CD4-positive, alpha-beta T cell (primary cell): ENCODE results near the gene GPX3. TPM values are rescaled to one million over a fixed set of nuclear protein-coding genes. Genes with fewer than 3 reads are reported as not detected.

Experiments used
- ATAC-seq: fragments of 200-7000 bp; cut with Tn5 transposase; one replicate; pipeline ENCODE4 v1.10.0; 2022; ENCODE audit warnings: mild to moderate bottlenecking; ENCODE audit not compliant: poor library complexity
- CTCF ChIA-PET: fragments of 350-600 bp; sonication (Branson Sonifier 250); formaldehyde crosslinking; loops from one replicate; lab custom pipeline; 2021; ENCODE audit warnings: antibody characterized with exemption, inconsistent platforms; lab: Charles Lee
- POLR2A ChIA-PET: fragments of 350-600 bp; sonication (Branson Sonifier 250); formaldehyde crosslinking; loops from one replicate; lab custom pipeline; 2021; ENCODE audit warnings: antibody characterized with exemption, inconsistent platforms; lab: Charles Lee
- DNase-seq, 14 experiments: peaks; one replicate each; pipeline ENCODE4 v3.0.0-alpha.2; 2013 to 2020; ENCODE audit warnings: mixed read lengths in 2 of 14
- H3K27ac ChIP-seq, 2 donors: one replicate each; pipeline versions ENCODE4 v1.5.1 to v1.7.0; 2013; ENCODE audit warnings: low read length in 2 of 2, low read depth in 1 of 2, mild to moderate bottlenecking in 1 of 2
- H3K27me3 ChIP-seq, 2 experiments: 1 replicate in 1 of 2; 2 replicates in 1 of 2; pipeline versions ENCODE4 v1.6.1 to v1.7.0; 2013; ENCODE audit warnings: low read length in 2 of 2, control low read depth in 1 of 2, mild to moderate bottlenecking in 1 of 2, moderate library complexity in 1 of 2; ENCODE audit not compliant: insufficient read depth in 2 of 2, control insufficient read depth in 1 of 2
- H3K36me3 ChIP-seq: one replicate; pipeline ENCODE4 v1.6.1; 2013; ENCODE audit warnings: low read length, control low read depth; ENCODE audit not compliant: insufficient read depth
- H3K4me1 ChIP-seq: one replicate; pipeline ENCODE4 v1.6.1; 2013; ENCODE audit warnings: low read length, control low read depth; ENCODE audit not compliant: insufficient read depth
- H3K4me3 ChIP-seq: one replicate; pipeline ENCODE4 v1.5.1; 2013; ENCODE audit warnings: mild to moderate bottlenecking, low read length, moderate library complexity
- H3K9me3 ChIP-seq, 2 experiments: 1 replicate in 1 of 2; 2 replicates in 1 of 2; pipeline versions ENCODE4 v1.6.1 to v1.7.0; 2013; ENCODE audit warnings: low read length in 2 of 2, mild to moderate bottlenecking in 2 of 2, control low read depth in 1 of 2, moderate library complexity in 1 of 2; ENCODE audit not compliant: control insufficient read depth in 1 of 2, insufficient read depth in 1 of 2
- H3K27ac Mint-ChIP-seq: one replicate; pipeline ENCODE4 v1.8.0; 2020; ENCODE audit warnings: mixed read lengths
- H3K27me3 Mint-ChIP-seq: one replicate; pipeline ENCODE4 v1.8.0; 2021; ENCODE audit warnings: mixed read lengths
- H3K36me3 Mint-ChIP-seq: one replicate; pipeline ENCODE4 v1.8.0; 2021; ENCODE audit warnings: low read depth, mixed read lengths
- H3K4me1 Mint-ChIP-seq: one replicate; pipeline ENCODE4 v1.8.0; 2021; ENCODE audit warnings: low read depth, mixed read lengths
- H3K4me3 Mint-ChIP-seq: one replicate; pipeline ENCODE4 v1.8.0; 2020; ENCODE audit warnings: mild to moderate bottlenecking, mixed read lengths
- H3K9me3 Mint-ChIP-seq: one replicate; pipeline ENCODE4 v1.8.0; 2020; ENCODE audit warnings: mixed read lengths
- intact Hi-C, 2 experiments: fragments of 100-400 bp; cut with DNase I in 1 of 2; cut with micrococcal nuclease in 1 of 2; formaldehyde crosslinking; loops; one replicate each; pipeline versions ENCODE4 v1.15.1 to v1.9.0; 2023 to 2025; cut with DNase I, micrococcal nuclease
- total RNA-seq, 174 experiments: library from RNA in 2 of 174; stranded (reverse) in 2 of 174; gene quantifications; one replicate each; pipeline ENCODE4 v1.2.3 and lab custom pipeline; 2021 to 2026
- TF ChIP-seq, protein P1 (sequence below): fragments of 200-600 bp; IDR thresholded peaks from one replicate; pipeline ENCODE4 v1.8.0; 2022; ENCODE audit warnings: antibody characterized with exemption, mild to moderate bottlenecking

GPX3 gene
- total RNA-seq, 2 experiments from 2014 or later = 0.58 TPM; not detected in 1

DNA sequence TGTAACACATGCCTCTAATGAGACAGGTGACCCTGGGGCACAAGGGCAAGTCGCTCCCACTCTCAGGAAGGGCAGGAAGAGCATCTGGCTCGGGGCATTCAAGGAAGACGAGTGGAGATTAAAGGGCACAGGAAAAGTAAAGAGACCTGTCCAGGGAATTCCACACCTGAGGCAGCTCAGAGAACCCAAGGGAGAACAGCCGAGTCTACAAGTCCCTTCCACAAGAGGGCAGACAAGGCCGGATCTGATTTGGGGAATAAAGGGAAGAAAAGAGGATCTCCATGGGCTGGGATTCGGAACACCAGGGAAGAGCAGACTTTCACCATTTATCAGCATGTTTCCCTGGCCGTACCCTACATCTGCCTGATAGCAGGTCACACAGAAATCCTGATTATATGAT, 28.1 kb downstream of the GPX3 start:
- ATAC-seq (no peak), DNase-seq (no peak)
- Mint-ChIP-seq H3K27ac (no peak overlapping the region), H3K4me3 (no peak overlapping the region), H3K36me3 (peaks cover 94% of the 10 kb centered on the region), H3K9me3 (no peaks in the 10 kb centered on the region), H3K4me1 (peaks cover 12% of the 10 kb centered on the region), H3K27me3 (no peaks in the 10 kb centered on the region)
- CTCF ChIA-PET = interaction anchor here (0.8 to 8.8 kb wide), 4 partner anchors 10 to 67 kb away, joined by 3 to 126 read pairs (median 6); no protein-coding TSS in a partner anchor
- no peak overlapping the region for H3K4me3 ChIP-seq
- POLR2A ChIA-PET = no interaction called here
- intact Hi-C loops = loop anchor here in 1 of 2 experiments (1.0 to 5.0 kb wide), 2 partner anchors 109 to 486 kb away; partner anchors contain the start of gene ANXA6
- TF ChIP-seq, protein P1, sequence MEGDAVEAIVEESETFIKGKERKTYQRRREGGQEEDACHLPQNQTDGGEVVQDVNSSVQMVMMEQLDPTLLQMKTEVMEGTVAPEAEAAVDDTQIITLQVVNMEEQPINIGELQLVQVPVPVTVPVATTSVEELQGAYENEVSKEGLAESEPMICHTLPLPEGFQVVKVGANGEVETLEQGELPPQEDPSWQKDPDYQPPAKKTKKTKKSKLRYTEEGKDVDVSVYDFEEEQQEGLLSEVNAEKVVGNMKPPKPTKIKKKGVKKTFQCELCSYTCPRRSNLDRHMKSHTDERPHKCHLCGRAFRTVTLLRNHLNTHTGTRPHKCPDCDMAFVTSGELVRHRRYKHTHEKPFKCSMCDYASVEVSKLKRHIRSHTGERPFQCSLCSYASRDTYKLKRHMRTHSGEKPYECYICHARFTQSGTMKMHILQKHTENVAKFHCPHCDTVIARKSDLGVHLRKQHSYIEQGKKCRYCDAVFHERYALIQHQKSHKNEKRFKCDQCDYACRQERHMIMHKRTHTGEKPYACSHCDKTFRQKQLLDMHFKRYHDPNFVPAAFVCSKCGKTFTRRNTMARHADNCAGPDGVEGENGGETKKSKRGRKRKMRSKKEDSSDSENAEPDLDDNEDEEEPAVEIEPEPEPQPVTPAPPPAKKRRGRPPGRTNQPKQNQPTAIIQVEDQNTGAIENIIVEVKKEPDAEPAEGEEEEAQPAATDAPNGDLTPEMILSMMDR = no peak
- H3K27ac ChIP-seq = no peak overlapping the region
- H3K27me3 ChIP-seq = no peaks in the 10 kb centered on the region
- peaks cover 94% of the 10 kb centered on the region for H3K36me3 ChIP-seq
- H3K9me3 ChIP-seq = no peaks in the 10 kb centered on the region
- H3K4me1 ChIP-seq = peaks cover 7% of the 10 kb centered on the region

DNA sequence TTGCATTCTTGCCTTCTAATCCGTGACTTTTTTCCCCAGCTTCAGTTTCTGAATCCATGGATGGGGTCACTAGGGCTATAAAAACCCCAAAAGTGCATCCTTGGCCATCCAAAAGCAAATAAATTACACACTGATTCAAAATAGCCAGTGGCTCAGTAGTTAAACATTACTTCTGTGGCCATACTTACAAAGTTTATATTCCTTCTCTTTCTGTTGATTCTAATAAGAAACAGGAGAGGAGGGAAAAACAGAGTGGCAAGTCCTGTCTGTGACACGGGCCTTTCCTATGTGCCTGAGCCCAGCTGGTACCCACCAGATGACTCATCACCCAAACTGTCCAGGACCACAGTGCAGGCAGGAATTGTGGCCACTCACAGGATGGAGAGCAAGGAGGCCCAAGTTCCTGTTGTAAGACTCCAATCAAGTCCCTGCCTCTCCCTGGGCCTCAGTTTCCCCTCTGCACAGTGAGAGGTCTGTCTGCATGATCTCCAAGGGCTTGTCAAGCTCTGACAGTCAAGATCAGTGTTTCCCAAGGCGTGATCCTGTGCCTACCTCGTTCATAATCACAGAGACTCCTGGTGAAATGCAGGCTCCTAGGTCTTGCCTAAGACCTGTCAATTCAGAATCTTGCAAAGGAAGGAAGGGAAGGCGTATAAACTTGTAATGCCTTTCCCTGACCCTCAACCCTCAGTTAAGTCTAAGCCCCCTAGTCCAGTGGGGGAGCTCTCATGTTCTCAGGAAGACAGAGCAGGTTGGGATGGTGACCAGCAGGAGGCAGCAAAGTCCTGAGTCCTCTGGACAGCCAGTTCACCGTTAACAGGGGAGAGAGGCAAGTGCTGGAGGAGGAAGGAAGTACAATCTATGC, 30.9 kb downstream of the GPX3 start:
- no peaks in the 10 kb centered on the region for H3K9me3 Mint-ChIP-seq
- ChIA-PET CTCF (interaction anchor here (0.6 to 8.8 kb wide), 14 partner anchors 23 to 114 kb away, joined by 3 to 126 read pairs (median 4); no protein-coding TSS in a partner anchor), POLR2A (interaction anchor here (1.0 to 1.9 kb wide), 3 partner anchors 28 to 74 kb away, joined by 3 to 15 read pairs (median 4); no protein-coding TSS in a partner anchor)
- H3K36me3 ChIP-seq = peaks cover 95% of the 10 kb centered on the region
- no peaks in the 10 kb centered on the region for H3K9me3 ChIP-seq
- H3K4me1 ChIP-seq = peaks cover 7% of the 10 kb centered on the region
- TF ChIP-seq, protein P1 = peak; percentile 74
- no peak overlapping the region for H3K4me3 ChIP-seq
- DNase-seq (peak; percentile 58 to 85 (median 65)), ATAC-seq (peak; percentile 77)
- peaks cover 94% of the 10 kb centered on the region for H3K36me3 Mint-ChIP-seq
- H3K27ac Mint-ChIP-seq = peak overlapping the region; percentile 41
- peaks cover 12% of the 10 kb centered on the region for H3K4me1 Mint-ChIP-seq
- intact Hi-C loops = loop anchor here (1.0 to 5.0 kb wide), 3 partner anchors 64 to 186 kb away; no protein-coding TSS in a partner anchor
- H3K27me3 ChIP-seq = no peaks in the 10 kb centered on the region
- no peaks in the 10 kb centered on the region for H3K27me3 Mint-ChIP-seq
- no peak overlapping the region for H3K4me3 Mint-ChIP-seq
- H3K27ac ChIP-seq = no peak overlapping the region

DNA sequence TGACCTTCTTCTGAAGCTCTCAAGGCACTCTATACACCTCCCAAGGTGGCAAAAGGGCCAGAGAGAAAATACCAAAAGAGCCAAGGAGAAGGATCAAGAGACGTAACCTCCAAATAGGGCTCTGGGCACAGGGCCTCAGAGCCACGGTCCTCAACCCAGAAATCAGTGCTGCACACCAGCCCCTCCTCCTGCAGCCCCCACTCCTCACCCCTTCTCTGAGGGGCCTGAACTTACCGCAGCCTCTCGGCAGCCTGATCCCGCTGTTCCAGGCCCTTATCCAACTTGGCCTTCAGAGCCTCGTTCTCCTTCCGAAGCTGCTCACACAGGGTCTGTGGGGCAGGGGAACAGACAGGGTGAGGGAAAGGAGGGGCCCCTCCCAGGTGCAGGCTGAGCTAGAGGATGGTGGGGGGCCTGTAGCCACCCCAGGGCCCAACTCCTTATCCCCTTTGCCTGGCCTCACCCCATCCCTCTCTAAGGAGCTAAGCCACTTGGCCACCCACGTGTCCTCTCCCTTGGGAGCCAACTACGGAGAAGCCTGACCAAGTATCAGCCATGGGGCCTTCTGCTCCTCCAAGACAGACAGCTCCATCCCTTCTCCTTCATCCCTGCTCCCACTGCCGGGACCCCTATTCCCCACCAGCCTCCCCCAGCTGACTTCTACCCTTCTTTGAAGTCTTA, 31.7 kb downstream of the GPX3 start:
- ATAC-seq (no peak), DNase-seq (no peak)
- Mint-ChIP-seq H3K27ac (peak overlapping the region; percentile 41), H3K4me3 (no peak overlapping the region), H3K9me3 (no peaks in the 10 kb centered on the region), H3K27me3 (no peaks in the 10 kb centered on the region), H3K4me1 (peaks cover 12% of the 10 kb centered on the region), H3K36me3 (peaks cover 94% of the 10 kb centered on the region)
- H3K27me3 ChIP-seq = no peaks in the 10 kb centered on the region
- H3K9me3 ChIP-seq = no peaks in the 10 kb centered on the region
- peaks cover 95% of the 10 kb centered on the region for H3K36me3 ChIP-seq
- POLR2A ChIA-PET = interaction anchor here (1.0 to 1.9 kb wide), 4 partner anchors 14 to 74 kb away, joined by 3 to 15 read pairs (median 4); no protein-coding TSS in a partner anchor
- no peak overlapping the region for H3K27ac ChIP-seq
- peaks cover 12% of the 10 kb centered on the region for H3K4me1 ChIP-seq
- H3K4me3 ChIP-seq = no peak overlapping the region
- TF ChIP-seq, protein P1 = no peak
- intact Hi-C loops = loop anchor here (1.0 to 5.0 kb wide), 3 partner anchors 63 to 185 kb away; no protein-coding TSS in a partner anchor
- CTCF ChIA-PET = interaction anchor here (0.6 to 8.8 kb wide), 14 partner anchors 23 to 113 kb away, joined by 3 to 126 read pairs (median 4); no protein-coding TSS in a partner anchor
